HG03354 (cell line): ENCODE data around the gene USB1.

Source experiments
- ATAC-seq: cut with Tn5 transposase; IDR thresholded peaks from one replicate; pipeline ENCODE4 v1.9.1; 2021; ENCODE audit warnings: mild to moderate bottlenecking; ENCODE audit not compliant: unreplicated experiment, poor library complexity, severe bottlenecking

Gene USB1

DNA sequence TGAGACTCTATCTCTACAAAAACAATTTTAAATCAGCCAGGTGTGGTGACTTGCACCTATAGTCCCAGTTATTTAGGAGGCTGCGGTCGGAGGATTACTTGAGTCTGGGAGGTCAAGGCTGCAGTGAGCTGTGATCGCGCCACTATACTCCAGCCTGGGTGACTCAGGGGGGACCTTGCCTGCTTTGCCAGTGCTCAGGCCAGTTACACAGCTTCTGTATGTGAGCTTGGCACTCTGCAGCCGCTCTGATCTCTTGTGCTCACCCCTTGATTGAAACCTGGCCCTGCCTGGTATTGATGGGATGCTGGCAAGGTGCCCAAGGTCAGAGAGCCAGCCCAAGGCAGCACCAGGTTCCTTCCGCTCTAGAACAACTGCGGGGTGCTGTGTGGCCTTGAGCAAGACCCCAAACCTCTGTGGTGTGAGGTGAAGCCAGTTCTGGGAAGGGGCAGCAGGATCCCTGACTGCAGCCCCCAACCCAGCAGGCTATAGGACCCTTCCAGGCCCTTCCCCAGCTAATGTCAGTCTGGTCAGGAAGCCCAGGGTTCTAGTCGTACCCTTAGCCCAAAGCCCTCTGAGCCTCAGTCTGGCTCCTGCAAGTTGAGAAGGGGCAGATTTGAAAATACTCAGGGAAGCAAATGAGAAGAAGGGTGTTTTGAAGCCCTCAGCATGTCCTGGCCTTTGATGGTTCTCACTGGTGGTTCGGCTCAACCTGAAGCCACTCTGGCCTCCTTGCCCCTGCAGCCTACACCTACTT, 43.2 kb downstream of the USB1 start:
- no peak for ATAC-seq

GRCh38 chr16:58045096-58045495, 43.9 kb downstream of the USB1 start:
- ATAC-seq, result no peak

DNA sequence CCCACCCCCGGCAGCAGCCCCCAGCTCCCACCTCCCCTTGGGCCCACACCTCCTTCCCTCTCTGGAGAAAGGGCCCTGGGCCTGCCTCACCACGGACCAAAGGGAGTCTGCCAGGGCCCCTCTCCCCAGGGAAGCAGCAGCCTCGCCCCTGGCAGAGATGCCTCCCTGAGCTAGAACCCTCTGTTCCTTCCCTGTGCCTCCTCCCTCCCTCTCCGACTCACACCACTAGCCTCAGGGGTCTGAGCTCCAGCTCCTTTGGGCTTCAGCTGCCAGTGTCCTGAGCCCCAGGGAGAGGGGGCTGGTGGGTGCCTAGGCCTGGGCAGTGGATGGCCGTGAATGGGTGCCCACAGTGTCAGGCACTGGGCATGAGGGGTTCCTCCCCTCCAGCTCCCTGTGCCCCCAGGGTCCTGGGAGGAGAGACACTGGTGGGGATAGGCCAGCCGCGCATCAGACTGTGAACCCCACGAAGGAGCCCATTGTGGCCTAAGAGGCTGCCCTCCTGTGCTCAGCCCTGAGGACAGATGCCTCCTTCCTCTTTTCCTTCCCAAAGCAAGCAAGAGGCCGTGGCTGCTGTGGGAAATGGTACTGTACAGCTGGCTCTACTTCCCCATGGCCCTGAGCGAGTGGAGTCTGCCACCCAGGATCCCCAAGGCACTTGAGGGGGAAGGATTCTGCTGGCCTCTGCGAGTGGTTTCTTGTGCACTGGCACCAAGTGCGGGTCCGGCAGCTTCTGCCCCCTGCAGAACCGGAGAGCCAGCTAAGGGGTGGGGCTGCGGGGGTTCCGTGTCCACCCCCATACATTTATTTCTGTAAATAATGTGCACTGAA, 45.1 kb downstream of the USB1 start:
- no peak for ATAC-seq

- no peak for ATAC-seq
These were observed 45.7 kb downstream of the USB1 start for GRCh38 chr16:58046936-58047335.

DNA sequence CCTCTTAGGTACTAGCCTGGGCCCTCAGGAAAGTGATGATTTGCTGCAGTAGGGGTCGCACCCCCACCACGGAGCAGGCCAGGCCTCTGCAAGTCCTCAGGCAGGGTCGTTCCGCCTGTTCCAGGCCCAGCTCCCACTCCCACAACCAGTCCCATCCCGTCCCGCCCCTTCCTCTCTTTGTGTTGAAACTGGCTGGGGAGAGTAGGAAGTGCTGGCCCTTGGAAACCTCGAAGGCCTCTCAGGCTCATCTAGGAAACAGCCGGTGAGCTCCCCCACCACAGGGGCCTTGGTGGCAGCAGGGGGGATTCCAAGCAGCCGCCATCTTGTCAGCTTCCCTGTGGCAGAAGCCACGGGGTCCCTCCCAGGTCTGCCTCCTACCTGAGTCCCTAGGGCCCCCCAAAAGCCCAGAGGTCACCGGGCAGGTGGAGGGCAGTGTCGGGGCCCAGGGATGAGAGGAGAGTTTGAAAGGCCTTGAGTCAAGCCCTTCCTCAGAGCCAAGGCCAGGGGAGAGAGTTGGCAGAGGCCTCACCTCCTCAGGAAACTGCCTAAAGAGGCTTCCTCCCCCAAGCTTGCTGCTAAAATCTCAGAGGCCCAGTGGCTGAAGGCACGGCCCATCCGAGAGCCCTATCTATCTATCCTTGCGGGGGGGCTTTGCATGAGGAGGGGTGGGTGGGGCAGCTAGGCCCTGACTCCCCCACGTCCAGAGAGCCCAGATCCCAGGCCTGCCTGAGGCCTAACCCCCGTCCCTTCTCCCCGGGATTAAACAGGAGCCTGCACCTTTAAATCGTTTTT, 46.5 kb downstream of the USB1 start:
- no peak for ATAC-seq

DNA sequence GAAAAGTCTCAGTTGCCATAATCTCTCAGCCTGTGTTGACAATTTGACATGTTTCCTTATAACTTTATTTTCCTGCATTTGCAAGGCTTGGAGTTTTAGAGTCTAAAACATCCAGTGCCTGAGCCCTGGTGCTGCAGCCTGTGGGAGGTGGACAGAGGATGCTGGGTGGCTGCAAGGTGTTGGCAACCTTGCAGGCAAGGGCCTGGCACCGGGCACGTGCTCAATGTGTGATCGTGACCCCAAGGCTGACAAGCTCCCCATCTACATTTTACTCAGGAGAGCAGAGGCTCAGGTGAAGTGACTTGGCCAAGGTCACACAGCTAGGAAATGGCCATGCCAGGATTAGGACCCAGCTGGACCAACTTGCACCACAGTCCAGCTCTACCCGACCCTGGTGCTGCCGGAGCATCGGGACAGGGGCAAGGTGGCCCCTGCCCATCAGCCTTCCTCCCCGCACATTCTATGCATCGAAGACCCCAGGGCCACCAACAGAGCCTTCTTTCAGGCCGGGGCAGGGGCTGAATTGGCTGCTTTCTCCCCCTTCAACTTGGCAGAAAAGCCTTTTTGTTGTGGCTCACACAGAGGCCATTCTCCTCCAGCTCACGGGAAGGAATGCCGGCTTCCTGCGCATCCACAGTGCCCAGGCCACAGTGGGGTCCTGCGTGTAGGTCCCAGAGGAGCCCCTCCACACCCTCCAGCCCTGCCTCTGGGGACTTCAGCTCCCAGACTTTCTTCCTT, 47.5 kb downstream of the USB1 start:
- no peak for ATAC-seq

- no peak for ATAC-seq
These were observed 48.3 kb downstream of the USB1 start for GRCh38 chr16:58049232-58050185.

- ATAC-seq, result no peak
These were observed 50.1 kb downstream of the USB1 start for GRCh38 chr16:58051296-58051695.

DNA sequence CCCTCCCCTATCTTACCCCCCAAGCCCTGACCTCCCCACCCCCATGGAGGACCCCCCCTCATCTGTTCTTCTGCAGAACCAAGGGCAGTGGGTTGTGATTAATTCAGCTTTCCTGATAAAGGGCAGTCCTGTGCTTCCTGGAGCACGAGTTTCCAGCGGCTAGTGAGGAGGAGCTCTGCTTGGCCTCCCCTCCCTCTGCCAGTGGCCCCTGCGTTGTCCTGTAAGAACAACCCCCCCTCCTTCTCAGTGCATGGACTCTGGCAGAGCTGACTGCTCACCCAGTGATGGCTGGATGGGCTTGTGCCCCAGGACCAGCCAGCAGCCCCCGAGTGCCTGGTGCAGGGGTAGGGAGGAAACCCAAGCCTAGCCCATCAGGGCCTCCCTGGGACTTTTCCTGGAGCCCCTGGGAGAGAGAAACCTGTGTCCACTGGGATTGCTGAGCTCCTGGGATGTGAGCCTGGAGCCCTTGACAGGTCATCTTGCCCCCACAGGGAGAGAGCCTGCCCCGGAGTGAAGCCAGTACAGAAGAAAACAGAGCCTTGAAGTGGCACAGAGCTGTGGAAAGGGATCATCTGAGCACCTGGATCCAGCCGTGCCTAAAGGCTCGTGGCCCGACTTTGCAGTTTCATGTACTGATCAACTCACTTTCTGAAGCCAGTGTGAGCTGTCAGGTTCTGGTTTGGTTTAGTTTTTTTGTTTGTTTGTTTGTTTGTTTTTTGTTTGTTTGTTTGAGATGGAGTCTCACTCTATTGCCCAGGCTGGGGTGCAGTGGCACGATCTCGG, 50.8 kb downstream of the USB1 start:
- ATAC-seq, result no peak

DNA sequence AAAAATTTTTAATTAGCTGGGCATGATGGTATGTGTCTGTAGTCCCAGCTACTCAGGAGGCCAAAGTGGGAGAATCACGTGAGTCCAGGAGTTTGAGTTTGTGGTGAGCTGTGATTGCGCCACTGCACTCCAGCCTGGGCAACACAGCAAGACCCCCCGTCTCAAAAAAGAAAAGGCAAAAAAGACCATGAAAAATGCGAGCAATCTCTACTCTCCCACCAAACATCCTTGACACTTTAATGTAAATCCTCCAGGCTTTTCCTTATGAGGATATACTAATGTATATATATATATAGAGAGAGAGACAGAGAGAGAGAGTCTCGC, 52.4 kb downstream of the USB1 start:
- ATAC-seq, result no peak

- no peak for ATAC-seq
These were observed 53.1 kb downstream of the USB1 start for GRCh38 chr16:58054289-58054688.

- no peak for ATAC-seq
These were observed 55.4 kb downstream of the USB1 start for GRCh38 chr16:58056580-58056979.

GRCh38 chr16:58057121-58057520, 55.9 kb downstream of the USB1 start:
- no peak for ATAC-seq

GRCh38 chr16:58057784-58058183, 56.6 kb downstream of the USB1 start:
- ATAC-seq, result no peak

DNA sequence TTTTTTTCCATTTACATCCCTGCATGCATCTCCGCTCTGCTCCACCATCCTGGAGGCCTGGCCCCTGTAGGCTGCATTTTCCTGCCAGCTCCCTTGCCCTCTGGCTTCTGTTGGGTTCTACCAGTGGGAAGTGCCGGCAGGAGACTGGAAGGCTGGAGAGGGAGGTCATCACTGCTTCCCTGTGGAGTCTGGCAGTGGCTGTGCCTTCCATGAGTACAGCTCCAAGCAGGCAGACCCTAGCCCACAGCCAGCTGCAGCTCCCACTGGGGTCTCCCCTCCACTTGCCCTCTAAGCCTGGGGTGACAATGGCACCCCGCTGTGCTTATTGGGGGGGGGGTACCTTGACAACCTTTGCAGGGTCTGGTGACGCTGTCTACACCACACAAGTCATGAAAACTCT, 61.6 kb downstream of the USB1 start:
- ATAC-seq, result no peak

DNA sequence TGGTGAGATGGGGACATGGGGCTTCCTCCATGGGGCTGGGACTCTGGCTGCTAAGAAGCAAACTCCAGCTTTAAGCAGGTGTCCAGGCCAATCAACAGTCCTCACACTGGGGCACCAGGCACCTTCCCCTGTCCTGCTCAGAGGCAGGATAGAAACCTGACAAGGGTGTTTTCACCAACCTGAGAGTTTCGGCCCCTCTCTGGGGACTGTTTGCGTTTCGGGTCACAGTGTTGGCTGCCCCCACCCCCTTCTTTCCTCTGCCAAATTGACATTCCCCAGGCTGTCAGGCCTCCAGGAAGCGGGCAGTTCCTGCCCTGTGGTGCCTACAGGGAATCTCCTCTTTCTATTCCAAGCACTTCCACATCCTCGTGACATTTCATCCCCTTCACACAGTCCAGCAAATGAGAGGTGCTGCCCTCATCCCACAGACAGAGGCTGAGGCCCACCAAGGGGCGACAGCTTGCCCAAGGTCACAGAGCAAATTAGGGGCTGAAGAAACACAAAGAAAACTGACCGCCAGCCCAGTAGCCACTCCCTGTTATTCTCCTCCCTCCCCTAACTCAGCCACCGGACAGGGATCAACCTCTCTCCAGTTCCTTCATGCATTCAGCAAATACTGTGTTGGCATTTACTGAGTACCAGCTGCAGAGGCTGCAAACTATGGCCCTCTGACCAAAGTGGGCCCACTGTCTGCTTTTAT, 62.3 kb downstream of the USB1 start:
- no peak for ATAC-seq

DNA sequence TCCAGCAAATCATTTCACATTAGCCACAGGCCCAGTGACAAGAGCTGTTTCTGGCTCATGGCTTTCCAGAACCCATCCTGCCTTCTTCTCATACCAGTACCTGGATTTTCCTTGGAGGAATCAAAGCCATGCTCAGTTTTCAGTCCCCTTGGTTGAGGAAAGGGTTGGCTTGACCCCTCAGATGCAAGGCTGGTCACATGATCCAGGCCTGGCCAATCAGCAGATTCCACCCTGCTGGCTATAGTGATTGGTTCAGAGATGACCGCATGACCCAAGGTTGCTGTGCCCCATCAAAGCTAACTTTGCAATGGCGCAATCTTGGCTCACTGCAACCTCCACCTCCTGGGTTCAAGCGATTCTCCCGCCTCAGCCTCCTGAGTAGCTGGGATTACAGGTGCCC, 69.4 kb downstream of the USB1 start:
- no peak for ATAC-seq
